GM10248 (cell line): ENCODE measurements around the gene MED13L.

Experiments used
- CTCF ChIA-PET: fragments of 300-600 bp; sonication (Branson Sonifier 250); formaldehyde crosslinking; extraction: SDS; loops from one replicate; lab custom pipeline; 2021; ENCODE audit warnings: antibody characterized with exemption; lab: Yijun Ruan, JAX
- POLR2A ChIA-PET: fragments of 350-650 bp; sonication (Branson Sonifier 250); formaldehyde crosslinking; extraction: SDS; loops from one replicate; lab custom pipeline; 2020; ENCODE audit warnings: antibody characterized with exemption; lab: Yijun Ruan, JAX
- DNase-seq: peaks from one replicate; pipeline ENCODE4 v3.0.0; 2012; ENCODE audit errors: extremely low spot score
- TF ChIP-seq, protein P1 (sequence below): IDR thresholded peaks from 2 replicates; pipeline ENCODE4 v1.5.1; 2012; ENCODE audit warnings: mild to moderate bottlenecking, low read depth; ENCODE audit errors: extremely low read depth, missing control alignments, control extremely low read depth

Gene MED13L

DNA sequence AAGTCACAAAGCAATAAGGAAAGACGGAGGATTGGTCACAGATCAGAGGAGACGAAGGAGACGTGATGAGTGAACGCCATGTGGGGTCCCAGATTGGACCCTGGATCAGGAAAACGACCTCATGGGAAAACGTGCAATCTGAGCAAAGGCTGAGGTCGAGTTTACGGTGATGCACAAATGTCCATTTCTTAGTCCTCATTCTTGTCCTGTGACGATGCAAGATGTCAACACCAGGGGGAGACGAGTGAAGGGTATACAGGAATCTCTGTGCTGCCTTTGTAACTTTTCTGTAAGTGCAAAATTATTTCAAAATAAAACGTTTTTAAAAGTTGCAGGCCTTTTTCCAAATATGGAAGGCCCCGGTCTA is 329.8 kb downstream of the MED13L start:
- TF ChIP-seq, protein P1, sequence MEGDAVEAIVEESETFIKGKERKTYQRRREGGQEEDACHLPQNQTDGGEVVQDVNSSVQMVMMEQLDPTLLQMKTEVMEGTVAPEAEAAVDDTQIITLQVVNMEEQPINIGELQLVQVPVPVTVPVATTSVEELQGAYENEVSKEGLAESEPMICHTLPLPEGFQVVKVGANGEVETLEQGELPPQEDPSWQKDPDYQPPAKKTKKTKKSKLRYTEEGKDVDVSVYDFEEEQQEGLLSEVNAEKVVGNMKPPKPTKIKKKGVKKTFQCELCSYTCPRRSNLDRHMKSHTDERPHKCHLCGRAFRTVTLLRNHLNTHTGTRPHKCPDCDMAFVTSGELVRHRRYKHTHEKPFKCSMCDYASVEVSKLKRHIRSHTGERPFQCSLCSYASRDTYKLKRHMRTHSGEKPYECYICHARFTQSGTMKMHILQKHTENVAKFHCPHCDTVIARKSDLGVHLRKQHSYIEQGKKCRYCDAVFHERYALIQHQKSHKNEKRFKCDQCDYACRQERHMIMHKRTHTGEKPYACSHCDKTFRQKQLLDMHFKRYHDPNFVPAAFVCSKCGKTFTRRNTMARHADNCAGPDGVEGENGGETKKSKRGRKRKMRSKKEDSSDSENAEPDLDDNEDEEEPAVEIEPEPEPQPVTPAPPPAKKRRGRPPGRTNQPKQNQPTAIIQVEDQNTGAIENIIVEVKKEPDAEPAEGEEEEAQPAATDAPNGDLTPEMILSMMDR = no peak
- CTCF ChIA-PET = interaction anchor here (1.3 to 1.9 kb wide), 2 partner anchors 10 to 30 kb away, joined by 4 to 6 read pairs; no protein-coding TSS in a partner anchor
- POLR2A ChIA-PET = no interaction called here
- DNase-seq = no peak

DNA sequence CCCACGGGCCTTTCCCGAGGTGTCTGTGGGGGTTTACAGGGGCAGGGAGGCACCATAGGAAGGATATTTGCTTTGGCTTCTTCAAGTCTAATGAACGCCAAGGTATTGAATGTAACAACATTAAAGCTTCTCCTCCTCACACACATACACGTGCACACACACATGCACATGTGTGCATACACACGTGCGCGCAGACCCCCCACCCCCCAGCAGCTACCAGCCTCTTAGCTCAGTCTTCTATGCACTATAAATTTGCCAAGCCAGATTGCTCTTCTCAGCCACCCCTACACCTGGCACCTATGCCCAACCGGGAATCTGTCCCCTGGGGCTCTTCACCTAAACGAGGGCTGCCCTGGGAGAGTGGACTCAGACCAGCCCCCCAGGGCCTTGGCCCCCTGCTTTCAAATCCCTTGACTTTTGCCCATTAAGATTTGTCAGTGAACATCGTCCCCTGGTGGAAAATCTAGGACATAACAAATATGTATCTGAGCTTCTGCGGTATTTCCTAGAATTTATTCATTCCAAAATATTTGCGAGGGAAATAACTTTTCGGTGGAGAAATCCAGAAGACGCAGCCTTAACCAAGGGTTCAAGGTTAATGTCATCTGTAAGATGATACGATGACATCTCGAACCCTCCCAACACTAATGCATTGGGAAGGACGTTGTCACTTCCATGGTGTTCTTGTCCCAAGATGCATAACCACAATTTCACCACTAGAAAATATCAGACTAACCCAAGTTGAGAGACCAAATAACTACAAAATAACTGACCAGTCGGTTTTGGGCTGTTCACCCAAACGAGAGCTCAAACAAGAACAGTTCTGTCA is 330.4 kb downstream of the MED13L start:
- ChIA-PET CTCF (interaction anchor here (1.0 to 1.9 kb wide), 4 partner anchors 11 to 1966 kb away, joined by 3 to 6 read pairs (median 4); no protein-coding TSS in a partner anchor), POLR2A (no interaction called here)
- DNase-seq = no peak
- TF ChIP-seq, protein P1 = peak; percentile 31

- POLR2A ChIA-PET = no interaction called here
- DNase-seq = no peak
- CTCF ChIA-PET = interaction anchor here (1.0 to 1.9 kb wide), 3 partner anchors 12 to 1966 kb away, joined by 3 to 6 read pairs (median 3); no protein-coding TSS in a partner anchor
- TF ChIP-seq, protein P1 = no peak
Observed at GRCh38 chr12:115946092-115946491, 331.4 kb downstream of the MED13L start.

- TF ChIP-seq, protein P1 = no peak
- ChIA-PET POLR2A (no interaction called here), CTCF (interaction anchor here (1.1 kb wide), 1 partner anchor 23 kb away, joined by 3 read pairs; no protein-coding TSS in a partner anchor)
- no peak for DNase-seq
Observed at GRCh38 chr12:115945491-115945885, 332.0 kb downstream of the MED13L start.

DNA sequence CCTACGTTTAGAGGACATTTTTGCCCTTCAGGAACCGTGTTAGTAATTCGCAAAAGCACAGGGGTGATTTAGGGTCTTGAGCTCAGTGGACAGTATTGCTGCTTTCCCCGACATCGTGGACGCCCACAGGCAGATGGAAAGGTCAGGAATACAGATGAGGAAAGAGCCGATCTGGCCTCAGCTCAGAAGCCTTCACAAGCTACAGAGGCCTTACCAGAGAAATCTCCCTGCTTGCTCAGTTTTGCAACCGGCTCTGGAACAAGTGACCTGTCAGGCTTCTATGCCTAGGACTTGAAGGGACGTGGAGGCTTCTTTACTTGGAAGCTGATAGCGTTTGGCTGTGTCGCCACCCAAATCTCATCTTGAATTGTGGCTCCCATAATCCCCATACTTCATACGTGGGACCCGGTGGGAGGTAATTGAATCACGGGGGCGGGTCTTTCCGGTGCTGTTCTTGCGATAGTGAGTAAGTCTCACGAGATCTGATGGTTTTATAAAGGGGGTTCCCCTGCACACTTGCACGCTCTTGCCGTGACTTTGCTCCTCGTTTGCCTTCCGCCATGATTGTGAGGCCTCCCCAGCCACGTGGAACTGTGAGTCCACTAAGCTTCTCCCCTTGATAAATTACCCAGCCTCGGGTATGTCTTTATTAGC is 332.5 kb downstream of the MED13L start:
- ChIA-PET CTCF (interaction anchor here (1.1 kb wide), 1 partner anchor 23 kb away, joined by 3 read pairs; no protein-coding TSS in a partner anchor), POLR2A (no interaction called here)
- TF ChIP-seq, protein P1 = no peak
- DNase-seq = no peak

- ChIA-PET POLR2A (no interaction called here), CTCF (no interaction called here)
- TF ChIP-seq, protein P1 = no peak
- DNase-seq = no peak
Observed at GRCh38 chr12:115944392-115944742, 333.1 kb downstream of the MED13L start.
